Osteoblast (primary cell): ENCODE measurements around the gene NOC4L. TPM values are rescaled to one million over a fixed set of nuclear protein-coding genes. Genes with fewer than 3 reads are reported as not detected.

ENCODE experiments used
- DNase-seq: peaks from one replicate; pipeline ENCODE4 v3.0.0; 2011; ENCODE audit warnings: low spot score, mixed read lengths; ENCODE audit not compliant: insufficient read length; ENCODE audit errors: missing footprints
- H2AFZ ChIP-seq: 2 replicates; pipeline ENCODE4 v1.6.0; 2011; ENCODE audit warnings: mild to moderate bottlenecking, low read length
- H3K27ac ChIP-seq: 2 replicates; pipeline ENCODE4 v1.5.1; 2011; ENCODE audit warnings: mild to moderate bottlenecking, low read depth, low read length, moderate library complexity
- H3K27me3 ChIP-seq: 2 replicates; pipeline ENCODE4 v1.6.0; 2012; ENCODE audit warnings: mild to moderate bottlenecking, control low read depth, inconsistent platforms, low read length, moderate library complexity; ENCODE audit not compliant: insufficient read depth
- H3K36me3 ChIP-seq: 2 replicates; pipeline ENCODE4 v1.5.1; 2011; ENCODE audit warnings: mild to moderate bottlenecking, low read length, control low read depth, moderate library complexity; ENCODE audit not compliant: insufficient read depth
- H3K4me1 ChIP-seq: 2 replicates; pipeline ENCODE4 v1.5.1; 2011; ENCODE audit warnings: mild to moderate bottlenecking, low read length, control low read depth, moderate library complexity; ENCODE audit not compliant: insufficient read depth
- H3K4me2 ChIP-seq: 2 replicates; pipeline ENCODE4 v1.6.0; 2011; ENCODE audit warnings: mild to moderate bottlenecking, low read length; ENCODE audit not compliant: insufficient read depth
- H3K4me3 ChIP-seq: fragments of 200-600 bp; sonication (generic); 3 replicates; pipeline ENCODE4 v1.5.1; 2012; ENCODE audit warnings: mild to moderate bottlenecking, low read length, inconsistent platforms; ENCODE audit not compliant: insufficient read depth
- H3K79me2 ChIP-seq: 2 replicates; pipeline ENCODE4 v1.6.0; 2012; ENCODE audit warnings: mild to moderate bottlenecking, low read length, control low read depth, inconsistent platforms; ENCODE audit not compliant: insufficient read depth
- H3K9me3 ChIP-seq: 2 replicates; pipeline ENCODE4 v1.5.1; 2011; ENCODE audit warnings: low read depth, low read length, control low read depth
- H4K20me1 ChIP-seq: 2 replicates; pipeline ENCODE4 v1.6.0; 2012; ENCODE audit warnings: mild to moderate bottlenecking, low read length, control low read depth; ENCODE audit not compliant: insufficient read depth
- CTCF ChIP-seq: IDR thresholded peaks from 2 replicates; pipeline ENCODE4 v1.5.1; 2011; ENCODE audit warnings: mild to moderate bottlenecking, low read depth, low read length, moderate library complexity; ENCODE audit errors: extremely low read depth
- total RNA-seq: library from RNA; depleted of rRNA; stranded (reverse); fragments of >200 nt; gene quantifications from 2 replicates; pipeline ENCODE4 v1.2.3, GENCODE V29; 2012

The NOC4L gene
- total RNA-seq, 1 donor, result 11.2 TPM

GRCh38 chr12:132178801-132179401 lies 34.6 kb downstream of the NOC4L start:
- Histone ChIP-seq H3K79me2 (no peaks in the 10 kb centered on the region), H4K20me1 (no peaks in the 10 kb centered on the region), H3K4me2 (no peak overlapping the region), H3K9me3 (no peaks in the 10 kb centered on the region), H3K27ac (no peak overlapping the region), H3K27me3 (peaks cover 28% of the 10 kb centered on the region), H3K4me1 (no peaks in the 10 kb centered on the region), H3K36me3 (no peaks in the 10 kb centered on the region), H2AFZ (no peak overlapping the region), H3K4me3 (no peak overlapping the region)
- DNase-seq, result no peak
- TF ChIP-seq CTCF, result no peak

GRCh38 chr12:132179431-132180362 lies 35.4 kb downstream of the NOC4L start:
- no peak overlapping the region for H2AFZ ChIP-seq
- no peaks in the 10 kb centered on the region for H3K4me1 ChIP-seq
- no peak for TF ChIP-seq CTCF
- H3K4me3 ChIP-seq, result no peak overlapping the region
- H3K9me3 ChIP-seq, result no peaks in the 10 kb centered on the region
- no peaks in the 10 kb centered on the region for H3K79me2 ChIP-seq
- H3K4me2 ChIP-seq, result no peak overlapping the region
- H3K27me3 ChIP-seq, result peaks cover 31% of the 10 kb centered on the region
- DNase-seq, result no peak
- no peaks in the 10 kb centered on the region for H4K20me1 ChIP-seq
- H3K27ac ChIP-seq, result no peak overlapping the region
- no peaks in the 10 kb centered on the region for H3K36me3 ChIP-seq

- no peaks in the 10 kb centered on the region for H3K79me2 ChIP-seq
- H3K9me3 ChIP-seq, result no peaks in the 10 kb centered on the region
- peaks cover 26% of the 10 kb centered on the region for H3K27me3 ChIP-seq
- no peak for TF ChIP-seq CTCF
- H3K36me3 ChIP-seq, result no peaks in the 10 kb centered on the region
- no peaks in the 10 kb centered on the region for H3K4me1 ChIP-seq
- no peak overlapping the region for H3K27ac ChIP-seq
- no peaks in the 10 kb centered on the region for H4K20me1 ChIP-seq
- no peak overlapping the region for H3K4me3 ChIP-seq
- DNase-seq, result no peak
- no peak overlapping the region for H3K4me2 ChIP-seq
- no peak overlapping the region for H2AFZ ChIP-seq
These were observed 36.6 kb downstream of the NOC4L start for GRCh38 chr12:132180648-132181546.
